AG04450 (cell line): ENCODE measurements around the gene PITPNM3. TPM values are rescaled to one million over a fixed set of nuclear protein-coding genes. Genes with fewer than 3 reads are reported as not detected.
A peak's percentile ranks its signal among the peaks of the same experiment; 100 is the strongest.

Experiments
- CTCF ChIA-PET: fragments of 300-600, 350-600 bp; formaldehyde crosslinking; extraction: SDS; loops from one replicate; lab custom pipeline; 2022; ENCODE audit warnings: antibody characterized with exemption, inconsistent platforms; lab: Charles Lee
- POLR2A ChIA-PET: fragments of 350-600 bp; formaldehyde crosslinking; extraction: SDS; loops from one replicate; lab custom pipeline; 2021; ENCODE audit warnings: antibody characterized with exemption, inconsistent platforms; lab: Yijun Ruan, JAX
- DNase-seq: peaks from one replicate; pipeline ENCODE4 v3.0.0-alpha.2; 2011; ENCODE audit warnings: low read depth, low spot score
- H3K27ac ChIP-seq: one replicate; pipeline ENCODE4 v1.5.1; 2012; ENCODE audit warnings: low read depth, low read length, control low read depth
- H3K27me3 ChIP-seq: one replicate; pipeline ENCODE4 v1.6.0; 2012; ENCODE audit warnings: low read length; ENCODE audit not compliant: control insufficient read depth, insufficient read depth
- H3K4me3 ChIP-seq: 2 replicates; pipeline ENCODE4 v1.5.1; 2011; ENCODE audit warnings: mild to moderate bottlenecking, low read depth, low read length, control low read depth
- H3K9me3 ChIP-seq: 2 replicates; pipeline ENCODE4 v1.5.1; 2012; ENCODE audit warnings: low read length; ENCODE audit not compliant: control insufficient read depth, insufficient read depth
- CTCF ChIP-seq: IDR thresholded peaks from 2 replicates; pipeline ENCODE4 v1.5.1; 2011; ENCODE audit warnings: low read depth, low read length, control low read depth, inconsistent platforms
- polyA plus RNA-seq: library from polyadenylated mRNA; depleted of rRNA; stranded (reverse); fragments of >200 nt; gene quantifications from 2 replicates; pipeline ENCODE4 v1.2.3, GENCODE V29; 2011

PITPNM3 gene
- polyA plus RNA-seq, 1 experiment = 0.38 TPM

- Histone ChIP-seq H3K4me3 (no peak overlapping the region), H3K9me3 (no peaks in the 10 kb centered on the region; the same call in 1 of the 2 replicates), H3K27me3 (peaks cover 29% of the 10 kb centered on the region), H3K27ac (no peak overlapping the region)
- DNase-seq = no peak
- TF ChIP-seq CTCF = no peak
- ChIA-PET POLR2A (no interaction called here), CTCF (no interaction called here)
These were observed 1.9 kb upstream of the PITPNM3 start for GRCh38 chr17:6558276-6558675.

GRCh38 chr17:6557040-6557438 is 684 bp upstream of the PITPNM3 start:
- POLR2A ChIA-PET = no interaction called here
- CTCF ChIA-PET = no interaction called here
- no peak overlapping the region for H3K4me3 ChIP-seq
- H3K9me3 ChIP-seq = no peaks in the 10 kb centered on the region; the same call in 1 of the 2 replicates
- no peak overlapping the region for H3K27ac ChIP-seq
- no peak for DNase-seq
- no peak for TF ChIP-seq CTCF
- H3K27me3 ChIP-seq = peaks cover 29% of the 10 kb centered on the region

- TF ChIP-seq CTCF = no peak
- CTCF ChIA-PET = interaction anchor here (0.6 kb wide), 1 partner anchor 84 kb away, joined by 3 read pairs; no protein-coding TSS in a partner anchor
- Histone ChIP-seq H3K9me3 (no peaks in the 10 kb centered on the region; the same call in 1 of the 2 replicates), H3K27me3 (peaks cover 29% of the 10 kb centered on the region), H3K27ac (no peak overlapping the region), H3K4me3 (peak overlapping the region; percentile 54)
- POLR2A ChIA-PET = no interaction called here
- no peak for DNase-seq
These were observed 829 bp downstream of the PITPNM3 start for GRCh38 chr17:6555331-6556120.

- Histone ChIP-seq H3K9me3 (no peaks in the 10 kb centered on the region; the same call in 1 of the 2 replicates), H3K27me3 (peaks cover 26% of the 10 kb centered on the region), H3K27ac (no peak overlapping the region), H3K4me3 (no peak overlapping the region)
- no peak for TF ChIP-seq CTCF
- ChIA-PET POLR2A (no interaction called here), CTCF (no interaction called here)
- DNase-seq = no peak
These were observed 1.5 kb downstream of the PITPNM3 start for GRCh38 chr17:6554871-6555330.

- H3K27me3 ChIP-seq = peaks cover 26% of the 10 kb centered on the region
- ChIA-PET CTCF (no interaction called here), POLR2A (no interaction called here)
- no peak overlapping the region for H3K27ac ChIP-seq
- no peaks in the 10 kb centered on the region; the same call in 1 of the 2 replicates for H3K9me3 ChIP-seq
- no peak overlapping the region for H3K4me3 ChIP-seq
- DNase-seq = no peak
- TF ChIP-seq CTCF = no peak
These were observed 2.0 kb downstream of the PITPNM3 start for GRCh38 chr17:6554342-6554741.
